ENCODE measurements around the gene RSBN1. TPM values are rescaled to one million over a fixed set of nuclear protein-coding genes. Genes with fewer than 3 reads are reported as not detected.

RSBN1 gene
- polyA plus RNA-seq, 1 of the 3 experiments (the other 2 are of a cell fraction) = 4.0 TPM

DNA sequence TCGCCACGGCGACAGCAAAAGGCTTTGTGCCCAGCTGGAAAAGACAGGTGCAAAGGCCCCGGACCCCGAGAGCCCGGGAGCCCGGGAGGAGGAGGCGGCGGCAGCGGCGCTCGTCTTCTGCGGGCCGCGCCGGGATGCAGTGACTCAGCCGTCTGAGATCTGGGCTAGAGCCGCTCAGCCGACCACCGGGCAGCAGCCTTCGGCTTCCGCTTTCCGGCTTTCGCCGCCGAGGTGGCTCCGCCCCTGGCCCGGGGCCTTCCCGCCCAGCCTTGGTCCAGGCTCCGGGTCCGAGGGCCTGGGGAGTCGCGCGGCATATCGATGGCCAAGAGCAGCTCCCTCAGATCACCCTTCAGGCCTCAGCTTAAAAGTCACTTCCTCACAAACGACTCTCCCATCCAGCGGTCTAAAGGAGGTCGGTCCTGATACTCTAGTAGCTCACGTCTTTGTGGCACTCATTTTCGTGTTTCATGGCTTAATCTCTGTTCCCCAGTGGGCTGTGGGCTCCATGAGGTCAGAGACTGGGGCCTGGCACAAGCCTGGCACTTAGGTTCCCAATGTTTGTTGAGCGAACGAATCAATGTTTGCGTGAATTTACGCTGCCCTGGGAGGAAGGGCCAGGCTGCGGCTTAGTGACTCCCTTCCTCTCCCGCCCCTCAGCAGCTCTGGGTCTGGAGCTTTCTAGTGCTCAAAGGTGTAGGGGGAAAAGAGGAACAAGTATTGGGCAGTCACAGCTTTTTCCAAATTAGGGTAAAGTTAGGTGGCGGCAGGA, 52.8 kb downstream of the RSBN1 start, which contains the start of gene PHTF1:
PHTF1 (minus strand) TSS at position 154 of the 769 bp plus-strand sequence. CDS start 783 bp downstream, outside the sequence.
- POLR2A ChIA-PET = interaction anchor here (0.9 to 2.9 kb wide), 5 partner anchors 8 to 613 kb away, joined by 3 to 22 read pairs (median 4); partner anchors contain the start of gene RSBN1
- Histone ChIP-seq H3K27ac (ENCODE audit: low read depth in 2 of 2, low read length in 1 of 2) (peak within 1 kb of the TSS; percentile 95 to 98), H3K36me3 (replicated peaks in 1 of 2; ENCODE audit: control insufficient read depth in 1 of 2, insufficient read depth in 2 of 2, low read length in 1 of 2) (peaks cover 12 to 19% of the 10 kb centered on the region in 2 experiments), H3K9me3 (no peaks in the 10 kb centered on the region), H3K4me2 (peak within 1 kb of the TSS; percentile 89), H4K20me1 (ENCODE audit: insufficient read depth) (no peaks in the 10 kb centered on the region), H3K27me3 (ENCODE audit: insufficient read depth) (no peaks in the 10 kb centered on the region), H2AFZ (ENCODE audit: low read depth) (peak within 1 kb of the TSS; percentile 88), H3K9ac (peak within 1 kb of the TSS; percentile 88), H3K79me2 (ENCODE audit: insufficient read depth) (peaks cover 42% of the 10 kb centered on the region), H3K4me1 (ENCODE audit: control insufficient read depth in 1 of 2, insufficient read depth in 2 of 2, low read depth in 1 of 2, low read length in 1 of 2) (peaks cover 9 to 11% of the 10 kb centered on the region in 2 experiments; a peak in 3 of 4 replicates), H3K9me2 (no peaks in the 10 kb centered on the region), H3F3A (replicated peaks; ENCODE audit: insufficient read depth) (peaks cover 29% of the 10 kb centered on the region), H3K4me3 (ENCODE audit: low read depth in 2 of 2, low read length in 1 of 2) (peak within 1 kb of the TSS; percentile 86 to 89)
- 4% methylated on average over 30 of the region's 47 CpGs for WGBS (ENCODE audit: low lambda C conversion rate)
- DNase-seq = peak; percentile 89
- CTCF ChIA-PET = interaction anchor here (1.0 to 1.5 kb wide), 3 partner anchors 42 to 145 kb away, joined by 3 to 4 read pairs (median 3); partner anchors contain the start of genes AP4B1 and DCLRE1B
- TF ChIP-seq RCOR1 (IDR thresholded peaks at IDR 0.05; ENCODE audit: low read length) (no peak), JUND (IDR thresholded peaks at IDR 0.05) (0 out of 2 replicates have a peak, but pooled peaks have one; percentile 11), NRF1 (IDR thresholded peaks at IDR 0.05; ENCODE audit: low read depth, low read length) (no peak), REST (IDR thresholded peaks at IDR 0.05; ENCODE audit: low read depth, low read length) (no peak), EZH2phosphoT487 (IDR thresholded peaks at IDR 0.05; ENCODE audit: borderline replicate concordance, low read depth) (no peak), SMC3 (IDR thresholded peaks at IDR 0.05; ENCODE audit: low read depth, low read length) (no peak), YY1 (IDR thresholded peaks at IDR 0.05; ENCODE audit: low read depth) (no peak), SIN3A (IDR thresholded peaks at IDR 0.05; ENCODE audit: borderline replicate concordance, low read depth, low read length) (0 out of 2 replicates have a peak, but pooled peaks have one; percentile 79), EP300 (IDR thresholded peaks at IDR 0.05; ENCODE audit: borderline replicate concordance in 1 of 2, low read depth in 1 of 2, low read length in 1 of 2) (no peak), TAF1 (IDR thresholded peaks at IDR 0.05; ENCODE audit: borderline replicate concordance, low read depth, low read length) (peak; percentile 87), IRF3 (IDR thresholded peaks at IDR 0.05; ENCODE audit: low read depth, low read length) (no peak), GABPA (IDR thresholded peaks at IDR 0.05; ENCODE audit: low read depth) (peak; percentile 65), MEF2A (IDR thresholded peaks at IDR 0.05; ENCODE audit: borderline replicate concordance, low read depth) (no peak), ZBTB33 (IDR thresholded peaks at IDR 0.05; ENCODE audit: borderline replicate concordance, low read depth) (no peak), TCF12 (IDR thresholded peaks at IDR 0.05) (no peak), ELF1 (IDR thresholded peaks at IDR 0.05) (peak; percentile 81), RXRA (IDR thresholded peaks at IDR 0.05; ENCODE audit: borderline replicate concordance, low read depth) (no peak), TEAD4 (IDR thresholded peaks at IDR 0.05; ENCODE audit: borderline replicate concordance, insufficient read depth) (no peak), NFIC (IDR thresholded peaks at IDR 0.05; ENCODE audit: borderline replicate concordance) (no peak), FOSL2 (IDR thresholded peaks at IDR 0.05; ENCODE audit: borderline replicate concordance, low read depth) (peak; percentile 60; the same call in 1 of the 2 replicates), USF2 (IDR thresholded peaks at IDR 0.05; ENCODE audit: borderline replicate concordance, low read depth, low read length) (no peak), CHD2 (IDR thresholded peaks at IDR 0.05; ENCODE audit: low read length, partially characterized antibody) (peak; percentile 20), MXI1 (IDR thresholded peaks at IDR 0.05; ENCODE audit: low read depth, low read length) (peak; percentile 58), RAD21 (IDR thresholded peaks at IDR 0.05; ENCODE audit: low read length) (no peak)
- TF ChIP-seq, protein P1, sequence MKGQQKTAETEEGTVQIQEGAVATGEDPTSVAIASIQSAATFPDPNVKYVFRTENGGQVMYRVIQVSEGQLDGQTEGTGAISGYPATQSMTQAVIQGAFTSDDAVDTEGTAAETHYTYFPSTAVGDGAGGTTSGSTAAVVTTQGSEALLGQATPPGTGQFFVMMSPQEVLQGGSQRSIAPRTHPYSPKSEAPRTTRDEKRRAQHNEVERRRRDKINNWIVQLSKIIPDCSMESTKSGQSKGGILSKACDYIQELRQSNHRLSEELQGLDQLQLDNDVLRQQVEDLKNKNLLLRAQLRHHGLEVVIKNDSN (IDR thresholded peaks at IDR 0.05; ENCODE audit: borderline replicate concordance, low read depth) = no peak
